ENCODE data around the gene C10orf90.

C10orf90 gene

GRCh38 chr10:126511917-126512479, 158.5 kb downstream of the C10orf90 start:
- Histone ChIP-seq H3K4me3 (ENCODE audit: low read depth, low read length, poor library complexity, severe bottlenecking) (no peak overlapping the region), H3K27ac (ENCODE audit: low read depth, low read length, poor library complexity, severe bottlenecking) (no peak overlapping the region), H3K9me3 (ENCODE audit: low read length) (no peaks in the 10 kb centered on the region), H3K36me3 (ENCODE audit: insufficient read depth, low read length) (no peaks in the 10 kb centered on the region), H3K4me1 (ENCODE audit: insufficient read depth, low read length, severe bottlenecking) (no peaks in the 10 kb centered on the region), H3K4me2 (ENCODE audit: low read length) (no peak overlapping the region), H3K9ac (ENCODE audit: low read length) (no peak overlapping the region), H4K20me1 (ENCODE audit: insufficient read depth, low read length) (no peaks in the 10 kb centered on the region), H3K79me2 (ENCODE audit: insufficient read depth, low read length) (no peaks in the 10 kb centered on the region), H3K27me3 (ENCODE audit: insufficient read depth, low read length) (no peaks in the 10 kb centered on the region), H3F3A (ENCODE audit: insufficient read depth, low read length) (no peaks in the 10 kb centered on the region), H2AFZ (ENCODE audit: low read length) (no peak overlapping the region), H3K9me2 (ENCODE audit: low read depth, low read length) (no peaks in the 10 kb centered on the region)
- TF ChIP-seq CTCF (IDR thresholded peaks at IDR 0.05; ENCODE audit: low read length) (no peak), EZH2 (IDR thresholded peaks at IDR 0.05; ENCODE audit: borderline replicate concordance, low read length) (no peak)

- Histone ChIP-seq H3K4me1 (ENCODE audit: insufficient read depth, low read length, severe bottlenecking) (no peaks in the 10 kb centered on the region), H3K9me2 (ENCODE audit: low read depth, low read length) (no peaks in the 10 kb centered on the region), H2AFZ (ENCODE audit: low read length) (no peak overlapping the region), H3K27ac (ENCODE audit: low read depth, low read length, poor library complexity, severe bottlenecking) (no peak overlapping the region), H3F3A (ENCODE audit: insufficient read depth, low read length) (no peaks in the 10 kb centered on the region), H3K27me3 (ENCODE audit: insufficient read depth, low read length) (no peaks in the 10 kb centered on the region), H3K9ac (ENCODE audit: low read length) (no peak overlapping the region), H3K36me3 (ENCODE audit: insufficient read depth, low read length) (no peaks in the 10 kb centered on the region), H3K79me2 (ENCODE audit: insufficient read depth, low read length) (no peaks in the 10 kb centered on the region), H3K4me3 (ENCODE audit: low read depth, low read length, poor library complexity, severe bottlenecking) (no peak overlapping the region), H3K9me3 (ENCODE audit: low read length) (no peaks in the 10 kb centered on the region), H3K4me2 (ENCODE audit: low read length) (no peak overlapping the region), H4K20me1 (ENCODE audit: insufficient read depth, low read length) (no peaks in the 10 kb centered on the region)
- TF ChIP-seq EZH2 (IDR thresholded peaks at IDR 0.05; ENCODE audit: borderline replicate concordance, low read length) (no peak), CTCF (IDR thresholded peaks at IDR 0.05; ENCODE audit: low read length) (no peak)
These were observed 161.3 kb downstream of the C10orf90 start for GRCh38 chr10:126509182-126509581.

- Histone ChIP-seq H3K36me3 (ENCODE audit: insufficient read depth, low read length) (no peaks in the 10 kb centered on the region), H3K27me3 (ENCODE audit: insufficient read depth, low read length) (no peaks in the 10 kb centered on the region), H3K9me3 (ENCODE audit: low read length) (no peaks in the 10 kb centered on the region), H2AFZ (ENCODE audit: low read length) (no peak overlapping the region), H3K27ac (ENCODE audit: low read depth, low read length, poor library complexity, severe bottlenecking) (no peak overlapping the region), H3K4me3 (ENCODE audit: low read depth, low read length, poor library complexity, severe bottlenecking) (no peak overlapping the region), H3K9ac (ENCODE audit: low read length) (no peak overlapping the region), H3K79me2 (ENCODE audit: insufficient read depth, low read length) (no peaks in the 10 kb centered on the region), H3K4me1 (ENCODE audit: insufficient read depth, low read length, severe bottlenecking) (no peaks in the 10 kb centered on the region), H4K20me1 (ENCODE audit: insufficient read depth, low read length) (no peaks in the 10 kb centered on the region), H3F3A (ENCODE audit: insufficient read depth, low read length) (no peaks in the 10 kb centered on the region), H3K9me2 (ENCODE audit: low read depth, low read length) (no peaks in the 10 kb centered on the region), H3K4me2 (ENCODE audit: low read length) (no peak overlapping the region)
- no peak for TF ChIP-seq CTCF (IDR thresholded peaks at IDR 0.05; ENCODE audit: low read length)
- no peak for TF ChIP-seq EZH2 (IDR thresholded peaks at IDR 0.05; ENCODE audit: borderline replicate concordance, low read length)
These were observed 161.9 kb downstream of the C10orf90 start for GRCh38 chr10:126508535-126509040.
